Cardiac fibroblast (primary cell): Measurements from ENCODE around the gene TENT4A.
A peak's percentile ranks its signal among the peaks of the same experiment; 100 is the strongest.

ENCODE experiments used
- DNase-seq, 2 donors: peaks; one replicate each; pipeline versions ENCODE4 v3.0.0 to v3.0.0-alpha.2; 2010; ENCODE audit warnings: low read depth in 2 of 2
- H3K4me3 ChIP-seq, 2 donors: replicated peaks in 1 of 2; 1 replicate in 1 of 2; 2 replicates in 1 of 2; pipeline ENCODE4 v1.5.1; 2011; ENCODE audit warnings: low read depth in 2 of 2, low read length in 2 of 2, mild to moderate bottlenecking in 2 of 2, moderate library complexity in 1 of 2
- TF ChIP-seq, protein P1 (sequence below): IDR thresholded peaks from one replicate; pipeline ENCODE4 v1.5.1; 2011; ENCODE audit warnings: low read depth, mild to moderate bottlenecking, low read length, inconsistent platforms

TENT4A gene

DNA sequence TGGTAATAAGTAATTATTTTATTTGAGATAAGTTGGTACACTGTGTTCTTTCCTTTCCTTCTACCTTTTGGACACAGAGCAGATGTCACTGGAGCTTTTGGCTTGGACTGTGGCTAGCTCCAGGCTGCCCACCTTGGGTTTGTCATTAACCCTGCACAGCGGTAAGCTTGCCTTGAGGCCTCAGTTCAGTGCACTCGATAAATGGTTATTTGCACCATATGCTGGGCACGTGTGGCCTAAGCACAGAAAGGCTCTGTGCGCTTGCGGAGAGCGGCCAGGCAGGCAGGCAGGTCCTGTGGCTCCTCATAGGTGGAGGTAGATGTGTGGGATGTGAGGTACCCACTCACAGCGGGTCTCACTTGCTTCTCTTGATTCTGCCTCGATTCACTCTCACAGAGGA lies 30.0 kb upstream of the TENT4A start:
- no peak for DNase-seq
- TF ChIP-seq, protein P1, sequence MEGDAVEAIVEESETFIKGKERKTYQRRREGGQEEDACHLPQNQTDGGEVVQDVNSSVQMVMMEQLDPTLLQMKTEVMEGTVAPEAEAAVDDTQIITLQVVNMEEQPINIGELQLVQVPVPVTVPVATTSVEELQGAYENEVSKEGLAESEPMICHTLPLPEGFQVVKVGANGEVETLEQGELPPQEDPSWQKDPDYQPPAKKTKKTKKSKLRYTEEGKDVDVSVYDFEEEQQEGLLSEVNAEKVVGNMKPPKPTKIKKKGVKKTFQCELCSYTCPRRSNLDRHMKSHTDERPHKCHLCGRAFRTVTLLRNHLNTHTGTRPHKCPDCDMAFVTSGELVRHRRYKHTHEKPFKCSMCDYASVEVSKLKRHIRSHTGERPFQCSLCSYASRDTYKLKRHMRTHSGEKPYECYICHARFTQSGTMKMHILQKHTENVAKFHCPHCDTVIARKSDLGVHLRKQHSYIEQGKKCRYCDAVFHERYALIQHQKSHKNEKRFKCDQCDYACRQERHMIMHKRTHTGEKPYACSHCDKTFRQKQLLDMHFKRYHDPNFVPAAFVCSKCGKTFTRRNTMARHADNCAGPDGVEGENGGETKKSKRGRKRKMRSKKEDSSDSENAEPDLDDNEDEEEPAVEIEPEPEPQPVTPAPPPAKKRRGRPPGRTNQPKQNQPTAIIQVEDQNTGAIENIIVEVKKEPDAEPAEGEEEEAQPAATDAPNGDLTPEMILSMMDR: no peak
- no peak overlapping the region for H3K4me3 ChIP-seq

DNA sequence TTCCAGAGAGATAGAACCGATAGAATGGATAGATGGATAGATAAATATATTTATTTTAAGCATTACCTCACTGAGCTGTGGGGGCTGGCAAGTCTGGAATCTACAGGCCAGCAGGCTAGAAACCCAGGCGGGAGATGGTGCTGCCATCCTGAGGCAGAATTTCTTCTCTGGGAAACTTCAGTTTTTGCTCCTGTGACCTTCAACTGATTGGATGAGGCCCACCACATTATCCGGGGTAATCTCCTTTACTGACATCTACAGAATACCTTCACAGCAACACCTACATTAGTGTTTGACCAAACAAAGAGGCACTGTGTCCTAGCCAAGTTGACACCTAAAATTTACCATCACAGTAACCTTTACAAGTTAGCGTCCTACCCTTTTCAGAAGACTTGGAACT lies 29.2 kb upstream of the TENT4A start:
- DNase-seq: no peak
- no peak overlapping the region for H3K4me3 ChIP-seq
- TF ChIP-seq, protein P1: no peak

DNA sequence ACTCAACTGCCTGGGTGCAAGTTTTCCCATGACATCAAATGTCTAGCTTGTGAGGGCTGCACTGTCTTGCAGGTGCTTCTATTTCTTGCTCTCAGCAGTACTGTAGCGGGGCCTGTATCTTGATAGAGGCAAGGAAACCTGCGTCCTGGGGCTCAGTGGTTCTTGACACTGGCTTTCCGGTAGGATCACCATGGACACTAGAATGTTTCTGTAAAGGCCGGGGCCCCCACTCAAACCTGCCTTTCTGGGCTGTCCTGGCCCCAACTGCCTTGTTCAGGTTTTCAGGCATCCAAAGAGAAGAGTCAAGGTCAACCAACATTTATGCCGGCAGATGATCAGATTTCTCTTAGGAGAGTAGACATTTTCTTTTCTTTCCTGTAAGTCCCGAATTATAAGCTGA lies 26.7 kb upstream of the TENT4A start:
- no peak overlapping the region for H3K4me3 ChIP-seq
- DNase-seq: no peak
- TF ChIP-seq, protein P1: no peak

DNA sequence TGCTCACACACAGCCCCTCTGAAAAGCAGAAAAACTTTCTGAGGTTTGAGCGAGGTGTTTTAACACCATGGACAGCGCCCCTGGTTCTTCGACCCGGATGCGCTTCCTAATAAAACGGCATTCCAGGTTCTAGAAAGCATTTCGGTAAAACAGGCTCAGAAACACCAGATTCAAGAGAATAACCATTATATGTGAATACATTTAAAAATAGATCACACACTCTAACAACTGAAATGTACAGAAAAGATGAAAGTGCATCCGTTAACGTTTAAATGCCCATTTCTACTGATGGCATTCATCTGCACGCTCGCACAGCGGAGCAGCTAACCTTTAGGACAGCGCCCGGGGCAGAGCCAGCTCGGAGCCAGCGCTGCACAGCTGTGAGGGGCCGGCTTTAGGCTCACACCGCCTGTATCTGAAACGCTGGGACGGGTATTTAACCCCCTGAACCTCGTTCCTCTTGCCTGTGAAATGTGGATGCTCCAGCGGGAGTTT lies 26.3 kb upstream of the TENT4A start:
- DNase-seq: peak; percentile 59 to 63
- peak overlapping the region; percentile 26 to 33 for H3K4me3 ChIP-seq
- TF ChIP-seq, protein P1: no peak

DNA sequence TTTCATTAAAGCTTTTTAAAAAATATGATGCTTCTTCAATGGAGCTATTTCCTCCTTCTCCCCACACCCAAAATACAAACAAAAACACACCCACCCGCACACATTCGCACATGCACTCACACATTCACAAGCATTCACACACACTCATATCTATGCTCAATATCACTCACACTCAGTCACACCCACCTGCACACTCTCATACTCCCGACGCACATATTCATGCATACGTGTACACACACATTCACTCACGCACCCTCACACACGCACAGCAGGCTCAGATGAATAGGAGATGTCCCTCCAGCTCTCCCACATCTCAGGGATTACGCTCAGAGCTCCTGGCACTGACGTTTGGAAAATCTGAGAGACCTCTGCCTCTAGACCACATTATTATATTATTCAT lies 25.7 kb upstream of the TENT4A start:
- no peak overlapping the region for H3K4me3 ChIP-seq
- DNase-seq: no peak
- TF ChIP-seq, protein P1: no peak

DNA sequence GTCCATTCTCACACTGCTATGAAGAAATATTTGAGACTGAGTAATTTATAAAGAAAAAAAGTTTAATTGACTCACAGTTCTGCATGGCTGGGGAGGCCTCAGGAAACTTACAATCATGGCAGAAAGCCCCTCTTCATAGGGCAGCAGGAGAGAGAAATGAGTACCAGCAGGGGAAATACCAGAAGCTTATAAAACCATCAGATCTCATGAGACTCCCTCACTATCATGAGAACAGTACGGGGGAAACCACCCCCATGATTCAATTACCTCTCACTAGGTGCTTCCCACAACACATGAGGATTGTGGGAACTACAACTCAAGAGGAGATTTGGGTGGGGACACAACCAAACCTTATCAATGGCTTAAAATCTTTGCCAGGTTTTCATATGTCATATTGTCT lies 20.3 kb upstream of the TENT4A start:
- H3K4me3 ChIP-seq: no peak overlapping the region
- TF ChIP-seq, protein P1: no peak
- no peak for DNase-seq

DNA sequence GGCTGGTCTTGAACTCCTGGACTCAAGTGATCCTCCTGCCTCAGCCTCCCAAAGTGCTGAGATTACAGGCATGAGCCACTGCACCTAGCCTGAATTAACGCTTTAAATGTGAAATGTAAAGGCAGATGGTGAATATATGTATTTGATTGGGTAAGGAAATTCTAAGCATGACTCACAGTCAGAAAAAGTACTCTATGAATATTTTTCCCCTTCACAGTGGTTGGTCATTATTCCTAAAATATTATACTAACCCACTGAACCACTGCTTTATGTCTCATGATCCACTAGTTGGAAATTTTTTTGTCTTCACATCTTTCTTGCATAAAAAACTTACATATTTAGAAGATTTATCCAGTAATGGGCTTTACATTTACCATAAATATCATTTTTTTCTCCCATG lies 14.5 kb upstream of the TENT4A start:
- no peak for DNase-seq
- TF ChIP-seq, protein P1: no peak
- no peak overlapping the region for H3K4me3 ChIP-seq
